Measurements from ENCODE around the gene THAP9. TPM values are rescaled to one million over a fixed set of nuclear protein-coding genes. Genes with fewer than 3 reads are reported as not detected.

THAP9 gene
- total RNA-seq, 1 donor from 2014 or later = 3.3 TPM

DNA sequence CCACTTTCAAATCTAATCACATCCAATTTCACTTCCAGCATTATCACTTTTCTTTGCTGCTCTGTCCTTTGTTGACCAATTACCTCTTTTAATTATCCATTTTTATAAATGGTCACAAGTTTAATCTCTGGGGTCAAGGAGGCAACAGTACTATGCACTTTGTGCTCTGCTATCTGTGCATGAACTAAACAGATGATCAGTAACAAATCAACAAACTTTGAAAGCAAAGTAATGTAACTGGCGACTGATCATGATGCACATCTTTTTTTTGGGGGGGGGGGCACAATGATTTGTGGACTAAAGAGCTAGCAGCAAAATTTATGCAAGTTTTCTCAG is 8.1 kb upstream of the THAP9 start:
- Histone ChIP-seq H3K4me1 (ENCODE audit: insufficient read depth, low read length) (peaks cover 17% of the 10 kb centered on the region), H3K9ac (ENCODE audit: low read length) (peak overlapping the region; percentile 100), H4K20me1 (ENCODE audit: insufficient read depth, low read length) (peaks cover 23% of the 10 kb centered on the region), H3K27ac (ENCODE audit: low read depth, low read length) (no peak overlapping the region), H3K36me3 (ENCODE audit: insufficient read depth, low read length) (peaks cover 21% of the 10 kb centered on the region), H3K9me3 (ENCODE audit: insufficient read depth, low read depth, low read length) (no peaks in the 10 kb centered on the region), H3K4me3 (ENCODE audit: insufficient read depth, low read depth, low read length) (no peak overlapping the region), H3K4me2 (ENCODE audit: low read length) (peak overlapping the region; percentile 89), H3K79me2 (ENCODE audit: insufficient read depth, low read length) (peaks cover 84% of the 10 kb centered on the region), H2AFZ (ENCODE audit: low read depth, low read length) (no peak overlapping the region), H3K27me3 (ENCODE audit: insufficient read depth, low read length) (no peaks in the 10 kb centered on the region)
- Mint-ChIP-seq H3K9me3 (ENCODE audit: unreplicated experiment) (no peaks in the 10 kb centered on the region), H3K27me3 (ENCODE audit: low read depth, unreplicated experiment) (no peaks in the 10 kb centered on the region), H3K4me3 (ENCODE audit: unreplicated experiment) (peak overlapping the region; percentile 96), H3K4me1 (ENCODE audit: low read depth, unreplicated experiment) (peaks cover 24% of the 10 kb centered on the region), H3K36me3 (ENCODE audit: low read depth, unreplicated experiment) (peaks cover 14% of the 10 kb centered on the region), H3K27ac (ENCODE audit: unreplicated experiment) (peak overlapping the region; percentile 23)
- FAIRE-seq (no peak), DNase-seq (ENCODE audit: low read depth) (no peak)
- no peak for TF ChIP-seq EZH2 (IDR thresholded peaks at IDR 0.05; ENCODE audit: insufficient read depth, low read length)
- no peak for TF ChIP-seq CTCF (IDR thresholded peaks at IDR 0.05; ENCODE audit: insufficient read depth, low read depth, low read length)

GRCh38 chr4:82893942-82894341 is 6.6 kb upstream of the THAP9 start:
- Mint-ChIP-seq H3K36me3 (ENCODE audit: low read depth, unreplicated experiment) (peaks cover 9% of the 10 kb centered on the region), H3K27ac (ENCODE audit: unreplicated experiment) (no peak overlapping the region), H3K27me3 (ENCODE audit: low read depth, unreplicated experiment) (no peaks in the 10 kb centered on the region), H3K4me1 (ENCODE audit: low read depth, unreplicated experiment) (peaks cover 22% of the 10 kb centered on the region), H3K4me3 (ENCODE audit: unreplicated experiment) (peak overlapping the region; percentile 45), H3K9me3 (ENCODE audit: unreplicated experiment) (no peaks in the 10 kb centered on the region)
- Histone ChIP-seq H3K4me3 (ENCODE audit: insufficient read depth, low read depth, low read length) (no peak overlapping the region), H3K27ac (ENCODE audit: low read depth, low read length) (no peak overlapping the region), H3K4me2 (ENCODE audit: low read length) (no peak overlapping the region), H3K9ac (ENCODE audit: low read length) (no peak overlapping the region), H4K20me1 (ENCODE audit: insufficient read depth, low read length) (peaks cover 18% of the 10 kb centered on the region), H3K36me3 (ENCODE audit: insufficient read depth, low read length) (peaks cover 17% of the 10 kb centered on the region), H3K9me3 (ENCODE audit: insufficient read depth, low read depth, low read length) (no peaks in the 10 kb centered on the region), H3K79me2 (ENCODE audit: insufficient read depth, low read length) (peaks cover 84% of the 10 kb centered on the region), H3K27me3 (ENCODE audit: insufficient read depth, low read length) (no peaks in the 10 kb centered on the region), H3K4me1 (ENCODE audit: insufficient read depth, low read length) (peaks cover 21% of the 10 kb centered on the region), H2AFZ (ENCODE audit: low read depth, low read length) (no peak overlapping the region)
- FAIRE-seq (no peak), DNase-seq (ENCODE audit: low read depth) (no peak)
- TF ChIP-seq EZH2 (IDR thresholded peaks at IDR 0.05; ENCODE audit: insufficient read depth, low read length) (no peak), CTCF (IDR thresholded peaks at IDR 0.05; ENCODE audit: insufficient read depth, low read depth, low read length) (no peak)

DNA sequence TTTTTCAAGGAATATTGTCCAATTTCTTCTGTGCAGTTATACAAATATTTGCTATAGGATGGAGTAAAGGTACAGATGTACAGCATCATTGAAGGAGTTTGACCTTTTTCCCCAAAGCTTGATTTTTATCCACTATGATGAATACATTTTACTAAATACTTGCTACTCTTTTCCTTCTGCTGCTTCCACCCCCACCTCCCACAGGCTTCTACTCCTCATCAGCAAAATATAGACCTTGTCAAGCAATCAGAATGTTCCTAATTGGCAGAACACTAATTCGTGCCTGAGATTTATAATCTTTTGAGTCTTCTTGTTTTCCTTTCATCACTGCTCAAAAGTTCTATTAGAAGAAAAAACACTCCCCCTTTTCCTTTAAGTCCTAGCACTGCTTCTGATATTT is 3.8 kb upstream of the THAP9 start:
- Mint-ChIP-seq H3K4me3 (ENCODE audit: unreplicated experiment) (no peak overlapping the region), H3K27ac (ENCODE audit: unreplicated experiment) (no peak overlapping the region), H3K36me3 (ENCODE audit: low read depth, unreplicated experiment) (peaks cover 9% of the 10 kb centered on the region), H3K4me1 (ENCODE audit: low read depth, unreplicated experiment) (peaks cover 20% of the 10 kb centered on the region), H3K27me3 (ENCODE audit: low read depth, unreplicated experiment) (no peaks in the 10 kb centered on the region), H3K9me3 (ENCODE audit: unreplicated experiment) (no peaks in the 10 kb centered on the region)
- H3K27ac ChIP-seq (ENCODE audit: low read depth, low read length) = no peak overlapping the region
- no peak overlapping the region for H3K9ac ChIP-seq (ENCODE audit: low read length)
- peaks cover 84% of the 10 kb centered on the region for H3K79me2 ChIP-seq (ENCODE audit: insufficient read depth, low read length)
- H3K4me3 ChIP-seq (ENCODE audit: insufficient read depth, low read depth, low read length) = no peak overlapping the region
- H3K27me3 ChIP-seq (ENCODE audit: insufficient read depth, low read length) = no peaks in the 10 kb centered on the region
- no peak overlapping the region for H3K4me2 ChIP-seq (ENCODE audit: low read length)
- H3K9me3 ChIP-seq (ENCODE audit: insufficient read depth, low read depth, low read length) = no peaks in the 10 kb centered on the region
- peaks cover 10% of the 10 kb centered on the region for H4K20me1 ChIP-seq (ENCODE audit: insufficient read depth, low read length)
- TF ChIP-seq EZH2 (IDR thresholded peaks at IDR 0.05; ENCODE audit: insufficient read depth, low read length) (no peak), CTCF (IDR thresholded peaks at IDR 0.05; ENCODE audit: insufficient read depth, low read depth, low read length) (no peak)
- peaks cover 21% of the 10 kb centered on the region for H3K4me1 ChIP-seq (ENCODE audit: insufficient read depth, low read length)
- no peak for DNase-seq (ENCODE audit: low read depth)
- FAIRE-seq = no peak
- peaks cover 17% of the 10 kb centered on the region for H3K36me3 ChIP-seq (ENCODE audit: insufficient read depth, low read length)
- no peak overlapping the region for H2AFZ ChIP-seq (ENCODE audit: low read depth, low read length)

All from astrocyte (in vitro differentiated cells and primary cell).